SKM-1 treated with dmso at 0.1 percent for 144 hours (cell line): ENCODE data around the gene ACOT2.
"Not testable (repeated sequence)": the region's sequence is repeated elsewhere in the genome, so short reads cannot be mapped to it uniquely, and the experiment has no call there.

Source experiments
- DNase-seq: peaks from one replicate; lab custom pipeline; 2025; ENCODE audit not compliant: unreplicated experiment; lab: John Stamatoyannopoulos, UW

ACOT2 gene

GRCh38 chr14:73567951-73568885 lies 795 bp upstream of the ACOT2 start:
- DNase-seq, result no peak

GRCh38 chr14:73568886-73569184 lies 178 bp upstream of the ACOT2 start:
- not testable (repeated sequence) for DNase-seq

- DNase-seq, result not testable (repeated sequence)
These were observed 1.9 kb downstream of the ACOT2 start for GRCh38 chr14:73570913-73571312.

DNA sequence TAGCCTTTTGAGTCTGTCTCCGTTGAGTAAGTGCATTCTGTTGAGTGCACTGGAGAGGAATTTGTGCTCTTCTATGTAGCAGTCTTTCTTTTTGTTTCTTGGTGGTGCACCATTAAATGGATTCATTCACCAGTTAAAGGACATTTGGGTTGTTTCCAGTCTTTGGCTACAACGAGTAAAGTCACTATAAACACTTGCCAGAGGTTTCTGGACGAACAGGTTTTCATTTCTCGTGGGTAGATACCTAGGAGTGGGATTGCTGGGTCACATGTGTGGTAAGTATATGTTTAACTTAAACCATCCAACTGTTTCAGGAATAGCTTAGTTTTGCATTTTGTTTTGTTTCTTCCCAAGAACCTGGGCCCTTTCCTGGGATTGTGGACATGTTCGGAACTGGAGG lies 4.0 kb downstream of the ACOT2 start:
- DNase-seq, result not testable (repeated sequence)

DNA sequence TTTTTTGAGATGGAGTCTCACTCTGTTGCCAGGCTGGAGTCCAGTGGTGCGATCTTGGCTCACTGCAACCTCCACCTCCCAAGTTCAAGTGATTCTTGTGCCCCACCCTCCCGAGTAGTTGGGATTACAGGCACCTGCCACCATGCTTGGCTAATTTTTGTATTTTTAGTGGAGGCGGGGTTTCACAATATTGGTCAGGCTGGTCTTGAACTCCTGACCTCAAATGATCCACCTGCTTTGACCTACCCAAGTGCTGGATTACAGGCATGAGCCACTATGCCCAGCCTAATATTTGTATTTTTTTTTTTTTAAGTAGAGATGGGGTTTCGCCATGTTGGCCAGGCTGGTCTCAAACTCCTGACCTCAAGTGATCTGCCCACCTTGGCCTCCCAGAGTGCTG lies 4.7 kb downstream of the ACOT2 start:
- DNase-seq, result not testable (repeated sequence)

DNA sequence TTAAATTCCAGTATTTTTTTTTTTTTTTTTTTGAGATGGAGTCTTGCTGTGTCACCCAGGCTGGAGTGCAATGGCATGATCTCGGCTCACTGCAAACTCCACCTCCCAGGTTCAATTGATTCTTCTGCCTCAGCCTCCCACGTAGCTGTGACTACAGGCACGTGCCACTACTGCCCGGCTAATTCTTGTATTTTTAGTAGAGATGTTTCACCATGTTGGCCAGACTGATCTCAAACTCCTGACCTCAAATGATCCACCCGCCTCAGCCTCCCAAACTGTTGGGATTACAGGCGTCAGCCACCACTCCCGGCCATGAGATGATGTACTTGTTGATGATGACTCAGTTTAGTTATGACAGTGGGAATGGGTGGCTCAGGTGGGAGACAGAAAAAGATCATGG lies 5.2 kb downstream of the ACOT2 start:
- not testable (repeated sequence) for DNase-seq

DNA sequence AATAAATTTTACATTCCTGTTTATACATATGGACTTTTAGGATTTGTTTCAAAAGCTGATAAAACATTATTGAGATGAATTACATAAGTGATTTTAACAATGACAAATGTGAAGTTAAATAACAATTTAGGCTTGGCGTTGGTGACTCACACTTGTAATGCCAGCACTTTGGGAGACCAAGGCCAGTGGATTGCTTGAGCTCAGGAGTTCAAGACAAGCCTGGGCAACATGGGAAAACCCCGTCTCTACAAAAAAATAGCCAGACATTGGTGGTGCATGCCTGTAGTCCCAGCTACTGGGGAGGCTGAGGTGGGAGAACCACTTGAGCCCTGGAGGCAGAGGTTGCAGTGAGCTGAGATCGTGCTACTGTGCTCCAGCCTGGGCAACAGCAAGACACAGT lies 7.4 kb downstream of the ACOT2 start:
- no peak for DNase-seq

DNA sequence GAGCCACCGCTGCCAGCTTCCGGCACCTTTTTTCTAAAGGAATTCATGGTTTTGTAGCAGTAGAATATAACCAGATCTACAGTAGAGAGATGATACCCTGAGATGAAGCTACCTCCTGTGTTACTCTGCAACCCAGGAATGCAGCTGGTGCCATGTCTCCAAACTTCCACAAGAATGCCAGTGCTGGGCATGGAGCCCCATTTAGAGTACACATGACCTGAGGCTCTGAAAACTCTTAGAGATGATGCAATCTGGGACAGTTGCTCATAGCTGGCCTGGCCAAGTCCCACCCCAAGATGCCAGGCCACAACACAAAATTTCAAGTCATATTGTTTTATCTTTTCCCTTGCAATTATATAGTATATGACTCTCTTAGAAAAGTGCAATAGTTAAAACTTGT lies 8.2 kb downstream of the ACOT2 start:
- not testable (repeated sequence) for DNase-seq

DNA sequence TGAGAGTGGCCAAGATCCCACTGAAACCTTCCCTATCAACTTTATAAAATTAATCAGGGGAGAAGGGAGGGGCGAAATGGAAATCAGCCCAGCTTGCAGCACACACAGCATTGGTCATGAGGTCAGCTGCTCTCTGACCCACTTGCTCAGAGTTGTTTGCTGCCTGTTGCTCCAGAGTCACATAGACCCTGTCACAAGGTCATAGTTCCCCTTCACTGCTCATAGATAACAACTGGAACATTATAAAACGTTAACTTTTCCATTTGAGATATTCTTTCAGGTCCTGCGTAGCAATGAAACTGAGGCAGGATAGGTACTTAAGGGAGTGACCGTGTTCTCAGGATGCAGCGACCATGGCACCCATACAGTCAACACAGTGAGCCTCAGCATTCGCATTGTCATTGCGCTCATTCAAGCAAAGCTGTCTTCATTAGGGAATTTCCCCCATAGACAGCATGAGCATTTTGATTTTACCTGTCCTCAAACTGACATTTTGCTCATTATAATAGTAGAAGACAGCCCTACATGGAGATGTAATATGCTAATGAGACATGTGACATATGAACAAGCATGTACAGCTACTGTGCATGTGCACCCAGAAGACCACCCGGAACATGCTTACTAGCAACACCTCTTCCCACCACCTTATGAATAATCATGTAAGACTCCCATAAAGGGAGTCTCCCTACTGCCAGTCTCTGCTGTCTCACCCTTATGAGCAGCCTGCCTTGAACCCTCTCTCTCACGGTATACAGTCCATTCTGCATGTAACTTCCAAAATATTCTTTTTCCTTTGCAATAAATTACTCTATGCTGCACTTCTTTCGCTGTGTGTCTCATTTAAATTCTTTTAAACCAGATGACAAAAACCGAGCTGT lies 13.3 kb downstream of the ACOT2 start:
- DNase-seq, result not testable (repeated sequence)

- no peak for DNase-seq
These were observed 19.7 kb downstream of the ACOT2 start for GRCh38 chr14:73588695-73589094.

GRCh38 chr14:73589116-73589515 lies 20.1 kb downstream of the ACOT2 start:
- DNase-seq, result no peak

DNA sequence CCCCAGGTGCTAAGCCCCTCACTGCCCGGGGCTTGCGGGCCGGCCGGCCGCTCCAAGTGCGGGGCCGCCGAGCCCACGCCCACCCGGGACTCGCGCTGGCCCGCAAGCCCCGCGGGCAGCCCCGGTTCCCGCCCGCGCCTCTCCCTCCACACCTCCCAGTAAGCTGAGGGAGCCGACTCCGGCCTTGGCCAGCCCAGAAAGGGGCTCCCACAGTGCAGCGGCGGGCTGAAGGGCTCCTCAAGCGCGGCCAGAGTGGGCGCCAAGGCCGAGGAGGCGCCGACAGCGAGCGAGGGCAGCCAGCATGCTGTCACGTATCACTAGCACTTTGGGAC lies 21.6 kb downstream of the ACOT2 start:
- not testable (repeated sequence) for DNase-seq

GRCh38 chr14:73591690-73592449 lies 22.9 kb downstream of the ACOT2 start, which contains the start of gene ACOT4:
ACOT4 (plus strand) TSS chr14:73591873; CDS start chr14:73591960, 87 bp downstream.
- no peak for DNase-seq

- DNase-seq, result no peak
These were observed 25.5 kb downstream of the ACOT2 start for GRCh38 chr14:73594491-73594890.

GRCh38 chr14:73599499-73599898 lies 30.5 kb downstream of the ACOT2 start:
- no peak for DNase-seq

- no peak for DNase-seq
These were observed 34.0 kb downstream of the ACOT2 start for GRCh38 chr14:73602994-73603393.

DNA sequence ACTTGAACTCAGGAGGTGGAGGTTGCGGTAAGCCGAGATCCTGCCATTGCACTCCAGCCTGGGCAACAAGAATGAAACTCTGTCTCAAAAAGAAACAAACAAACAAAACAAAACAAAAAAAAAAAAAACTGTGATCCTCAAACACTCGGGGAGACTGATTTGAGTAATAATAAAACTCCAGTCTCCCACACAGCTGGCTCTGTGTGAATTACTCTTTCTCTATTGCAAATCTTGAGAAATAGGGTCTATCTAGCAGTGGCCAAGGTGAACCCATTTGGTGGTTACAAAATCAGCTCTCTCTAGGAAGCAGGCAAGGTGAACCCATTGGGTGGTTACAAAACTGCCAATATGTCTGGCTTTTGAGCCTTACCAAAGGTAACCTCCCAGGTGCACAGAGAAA lies 37.3 kb downstream of the ACOT2 start:
- no peak for DNase-seq

- DNase-seq, result no peak
These were observed 38.2 kb downstream of the ACOT2 start for GRCh38 chr14:73607241-73607640.

DNA sequence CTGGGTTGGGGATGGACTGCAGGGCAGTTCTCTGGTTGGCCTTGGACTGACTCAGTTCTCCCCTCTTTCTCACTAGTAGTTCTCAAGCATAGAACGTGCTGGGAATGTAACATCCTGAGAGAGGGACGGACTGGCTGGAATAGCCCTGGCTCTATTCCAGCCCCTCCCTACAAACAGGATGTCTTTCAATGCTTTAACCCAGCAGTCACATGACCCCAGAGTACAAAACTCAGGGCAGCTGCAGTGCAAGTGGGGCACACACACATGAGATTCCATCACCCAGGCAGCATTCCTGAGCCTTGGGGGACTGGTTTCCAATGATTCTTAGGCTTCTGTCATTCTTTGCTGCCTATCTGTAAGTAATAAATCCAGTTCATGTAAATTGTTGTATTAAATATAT lies 41.7 kb downstream of the ACOT2 start:
- DNase-seq, result no peak

- peak; percentile 21 for DNase-seq
These were observed 43.5 kb downstream of the ACOT2 start, which contains the start of gene ACOT6 for GRCh38 chr14:73612339-73613045. ACOT6 (plus strand) TSS chr14:73612517; CDS start chr14:73612572, 55 bp downstream.

DNA sequence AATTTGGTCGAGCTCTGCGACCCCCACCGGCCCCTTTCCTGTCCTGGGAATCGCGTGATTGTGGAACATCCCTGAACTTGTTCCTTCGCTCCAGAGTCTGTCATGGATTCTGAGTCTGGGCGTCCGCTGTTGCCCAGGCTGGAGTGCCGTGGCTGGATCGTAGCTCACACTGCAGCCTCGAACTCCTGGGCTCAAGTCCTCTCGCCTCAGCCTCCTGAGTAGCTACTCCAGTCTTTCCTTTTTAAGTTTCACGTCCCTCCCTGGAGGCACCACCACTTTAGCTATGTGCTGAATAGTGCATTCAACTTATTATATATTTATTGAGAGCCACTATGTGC lies 44.0 kb downstream of the ACOT2 start:
- DNase-seq, result no peak
